ENCODE results near the gene DPEP2. TPM values are rescaled to one million over a fixed set of nuclear protein-coding genes. Genes with fewer than 3 reads are reported as not detected.
A peak's percentile ranks its signal among the peaks of the same experiment; 100 is the strongest.

Gene DPEP2
- total and polyA plus RNA-seq, 2 of the 13 experiments (the other 11 are each of a cell fraction or from before 2014, with no cell fraction given), result 0.18 TPM; not detected in 1

GRCh38 chr16:68022728-68023537, 23.6 kb upstream of the DPEP2 start, which contains the start of the genes DDX28 and DUS2 (continued):
- TF ChIP-seq ZNF281 (CRISPR knock-in tag; IDR thresholded peaks at IDR 0.05; ENCODE audit: borderline replicate concordance) (peak; percentile 56; the same call in 1 of the 2 replicates), ZNF30 (CRISPR knock-in tag; IDR thresholded peaks at IDR 0.05) (no peak; the same call in 1 of the 2 replicates), THAP8 (CRISPR knock-in tag; IDR thresholded peaks at IDR 0.05; ENCODE audit: borderline replicate concordance) (peak; percentile 87), KLF11 (CRISPR knock-in tag; IDR thresholded peaks at IDR 0.05) (peak; percentile 60; the same call in 1 of the 2 replicates), ATF4 (CRISPR knock-in tag; IDR thresholded peaks at IDR 0.05) (0 out of 4 replicates have a peak, but pooled peaks of 1 of the 2 experiments have one; percentile 27), ZBTB26 (CRISPR knock-in tag; IDR thresholded peaks at IDR 0.05; ENCODE audit: borderline replicate concordance) (peak; percentile 90), MEIS1 (CRISPR knock-in tag; IDR thresholded peaks at IDR 0.05; ENCODE audit: borderline replicate concordance) (peak; percentile 92; the same call in 1 of the 2 replicates), ZBTB4 (CRISPR knock-in tag; IDR thresholded peaks at IDR 0.05; ENCODE audit: borderline replicate concordance) (peak; percentile 54), STAG1 (CRISPR knock-in tag; IDR thresholded peaks at IDR 0.05) (peak; percentile 12; the same call in 1 of the 2 replicates), ZBTB44 (CRISPR knock-in tag; IDR thresholded peaks at IDR 0.05) (0 out of 2 replicates have a peak, but pooled peaks have one; percentile 18), ZFP36L2 (CRISPR knock-in tag; IDR thresholded peaks at IDR 0.05) (no peak; the same call in 1 of the 2 replicates), CREM (IDR thresholded peaks at IDR 0.05) (peak; percentile 99), CREM (CRISPR knock-in tag; IDR thresholded peaks at IDR 0.05) (peak; percentile 96), U2AF2 (IDR thresholded peaks at IDR 0.05; ENCODE audit: low read depth, low read length) (peak; percentile 83; the same call in 1 of the 2 replicates), ZC3H4 (CRISPR knock-in tag; IDR thresholded peaks at IDR 0.05; ENCODE audit: borderline replicate concordance) (no peak)

Data from HepG2 (cell line).